Neural crest cell (in vitro differentiated cells): ENCODE measurements around the gene KDM2A. TPM values are rescaled to one million over a fixed set of nuclear protein-coding genes. Genes with fewer than 3 reads are reported as not detected.

Experiments used
- DNase-seq: peaks from one replicate; pipeline ENCODE4 v3.0.0; 2021; ENCODE audit warnings: low read depth, mixed read lengths, low spot score
- H3K27ac Mint-ChIP-seq: one replicate; pipeline ENCODE4 v1.8.0; 2021; ENCODE audit warnings: mild to moderate bottlenecking, mixed read lengths; ENCODE audit not compliant: unreplicated experiment
- H3K27me3 Mint-ChIP-seq: 2 replicates; pipeline ENCODE4 v1.8.0; 2021; ENCODE audit warnings: low read depth, mild to moderate bottlenecking, mixed read lengths
- H3K36me3 Mint-ChIP-seq: 2 replicates; pipeline ENCODE4 v1.8.0; 2021; ENCODE audit warnings: low read depth, mild to moderate bottlenecking, mixed read lengths
- H3K4me1 Mint-ChIP-seq: 2 replicates; pipeline ENCODE4 v1.8.0; 2021; ENCODE audit warnings: mixed read lengths
- H3K4me3 Mint-ChIP-seq: one replicate; pipeline ENCODE4 v1.8.0; 2021; ENCODE audit warnings: mild to moderate bottlenecking, mixed read lengths
- H3K9me3 Mint-ChIP-seq: 2 replicates; pipeline ENCODE4 v1.8.0; 2021; ENCODE audit warnings: mixed read lengths
- total RNA-seq: library from RNA; stranded (reverse); gene quantifications from 2 replicates; pipeline ENCODE4 v1.2.1, GENCODE V29; 2021
- TF ChIP-seq, protein P1 (sequence below): fragments of 200-600 bp; sonication (generic); conservative IDR thresholded peaks from 2 replicates; pipeline ENCODE4 v1.5.0; 2021; ENCODE audit warnings: antibody characterized with exemption, mild to moderate bottlenecking

Gene KDM2A
- total RNA-seq, 1 donor from 2014 or later, result 67.4 TPM

- Mint-ChIP-seq H3K36me3 (no peaks in the 10 kb centered on the region), H3K27ac (no peak overlapping the region), H3K4me1 (peaks cover 39% of the 10 kb centered on the region), H3K4me3 (no peak overlapping the region), H3K9me3 (no peaks in the 10 kb centered on the region), H3K27me3 (no peaks in the 10 kb centered on the region)
- DNase-seq, result no peak
- TF ChIP-seq, protein P1, sequence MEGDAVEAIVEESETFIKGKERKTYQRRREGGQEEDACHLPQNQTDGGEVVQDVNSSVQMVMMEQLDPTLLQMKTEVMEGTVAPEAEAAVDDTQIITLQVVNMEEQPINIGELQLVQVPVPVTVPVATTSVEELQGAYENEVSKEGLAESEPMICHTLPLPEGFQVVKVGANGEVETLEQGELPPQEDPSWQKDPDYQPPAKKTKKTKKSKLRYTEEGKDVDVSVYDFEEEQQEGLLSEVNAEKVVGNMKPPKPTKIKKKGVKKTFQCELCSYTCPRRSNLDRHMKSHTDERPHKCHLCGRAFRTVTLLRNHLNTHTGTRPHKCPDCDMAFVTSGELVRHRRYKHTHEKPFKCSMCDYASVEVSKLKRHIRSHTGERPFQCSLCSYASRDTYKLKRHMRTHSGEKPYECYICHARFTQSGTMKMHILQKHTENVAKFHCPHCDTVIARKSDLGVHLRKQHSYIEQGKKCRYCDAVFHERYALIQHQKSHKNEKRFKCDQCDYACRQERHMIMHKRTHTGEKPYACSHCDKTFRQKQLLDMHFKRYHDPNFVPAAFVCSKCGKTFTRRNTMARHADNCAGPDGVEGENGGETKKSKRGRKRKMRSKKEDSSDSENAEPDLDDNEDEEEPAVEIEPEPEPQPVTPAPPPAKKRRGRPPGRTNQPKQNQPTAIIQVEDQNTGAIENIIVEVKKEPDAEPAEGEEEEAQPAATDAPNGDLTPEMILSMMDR, result no peak
Observed at GRCh38 chr11:67272327-67273259, 153.5 kb downstream of the KDM2A start.

DNA sequence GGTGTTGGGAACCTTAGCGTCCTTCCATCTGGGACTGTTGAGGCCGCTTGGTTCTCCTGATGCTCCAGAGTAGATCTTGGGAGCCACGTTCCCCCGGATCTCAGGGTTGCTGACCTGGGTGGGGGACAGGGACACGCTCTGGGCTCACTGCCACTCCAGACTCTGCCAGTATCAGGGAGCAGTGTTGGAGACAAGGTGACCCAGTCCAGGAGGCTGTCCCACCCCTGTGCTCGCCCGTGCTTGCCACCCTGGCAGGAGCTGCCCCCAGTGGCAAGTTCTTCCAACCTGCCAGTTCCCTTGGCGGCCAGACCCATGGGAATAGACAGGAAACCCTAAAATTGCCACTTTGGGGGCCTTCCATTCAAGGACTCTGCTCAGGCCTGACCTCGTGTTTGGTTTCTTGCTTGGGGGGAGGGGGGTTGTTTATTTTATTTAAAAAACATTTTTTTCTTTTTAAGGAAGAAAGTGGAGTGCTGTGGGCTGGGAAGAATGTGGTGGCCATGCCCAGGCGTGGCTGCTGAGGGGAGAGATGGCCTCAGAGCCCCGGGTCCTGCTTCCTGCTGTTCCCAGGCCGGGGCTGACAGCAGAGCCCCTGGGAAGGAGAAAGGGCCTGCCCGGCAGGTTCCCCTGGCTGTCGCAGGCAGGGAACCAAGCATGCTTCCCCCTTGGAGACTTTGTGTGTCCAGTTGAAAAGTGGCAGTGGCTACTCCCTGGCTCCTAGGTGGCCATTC lies 154.4 kb downstream of the KDM2A start:
- no peaks in the 10 kb centered on the region for H3K36me3 Mint-ChIP-seq
- H3K4me3 Mint-ChIP-seq, result no peak overlapping the region
- DNase-seq, result no peak
- peaks cover 36% of the 10 kb centered on the region for H3K4me1 Mint-ChIP-seq
- H3K9me3 Mint-ChIP-seq, result no peaks in the 10 kb centered on the region
- H3K27ac Mint-ChIP-seq, result no peak overlapping the region
- TF ChIP-seq, protein P1, result no peak
- H3K27me3 Mint-ChIP-seq, result no peaks in the 10 kb centered on the region

DNA sequence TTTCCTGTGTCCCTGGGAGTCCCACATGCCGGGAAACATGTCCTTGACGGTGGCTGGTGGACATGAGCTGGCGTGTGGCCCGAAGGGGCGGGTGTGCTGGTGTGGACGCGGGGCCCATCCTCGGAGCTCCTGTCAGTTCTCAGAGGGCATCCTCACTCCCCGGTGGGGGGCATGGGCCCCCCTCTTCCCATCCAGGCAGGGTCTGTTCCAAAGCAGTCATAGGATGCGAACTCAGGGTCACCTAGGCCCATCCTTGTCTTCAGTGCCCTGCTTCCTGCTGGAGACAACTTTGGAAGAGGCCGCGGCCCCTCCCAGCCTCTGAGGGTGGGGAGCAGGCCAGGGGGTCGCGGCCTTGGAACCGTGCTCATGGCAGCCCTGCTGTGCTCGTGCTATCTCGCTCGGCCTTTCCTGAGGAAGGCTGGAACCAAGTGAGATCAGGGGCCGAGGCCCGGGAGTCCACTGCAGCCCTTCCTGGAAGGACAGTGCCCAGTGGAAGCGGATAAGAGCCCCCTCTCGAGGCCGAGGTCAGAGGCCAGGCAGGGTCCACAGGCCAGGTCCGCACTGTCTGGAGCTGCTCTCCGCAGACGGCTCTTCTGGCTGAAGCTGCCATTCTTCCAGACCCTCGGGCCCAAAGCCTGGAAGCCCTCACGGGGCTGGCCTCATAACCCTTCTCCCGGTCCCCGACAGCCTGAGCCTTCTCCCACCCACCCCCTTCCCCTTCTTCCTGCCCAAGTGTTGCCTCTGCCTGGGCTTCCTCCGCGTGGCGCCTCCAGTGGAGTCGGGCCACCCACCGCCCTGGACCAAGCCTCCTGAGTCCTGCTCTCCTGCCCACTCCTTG lies 155.9 kb downstream of the KDM2A start:
- Mint-ChIP-seq H3K4me3 (no peak overlapping the region), H3K4me1 (peaks cover 29% of the 10 kb centered on the region), H3K27me3 (no peaks in the 10 kb centered on the region), H3K9me3 (no peaks in the 10 kb centered on the region), H3K36me3 (no peaks in the 10 kb centered on the region), H3K27ac (peak overlapping the region; percentile 57)
- DNase-seq, result no peak
- TF ChIP-seq, protein P1, result no peak

DNA sequence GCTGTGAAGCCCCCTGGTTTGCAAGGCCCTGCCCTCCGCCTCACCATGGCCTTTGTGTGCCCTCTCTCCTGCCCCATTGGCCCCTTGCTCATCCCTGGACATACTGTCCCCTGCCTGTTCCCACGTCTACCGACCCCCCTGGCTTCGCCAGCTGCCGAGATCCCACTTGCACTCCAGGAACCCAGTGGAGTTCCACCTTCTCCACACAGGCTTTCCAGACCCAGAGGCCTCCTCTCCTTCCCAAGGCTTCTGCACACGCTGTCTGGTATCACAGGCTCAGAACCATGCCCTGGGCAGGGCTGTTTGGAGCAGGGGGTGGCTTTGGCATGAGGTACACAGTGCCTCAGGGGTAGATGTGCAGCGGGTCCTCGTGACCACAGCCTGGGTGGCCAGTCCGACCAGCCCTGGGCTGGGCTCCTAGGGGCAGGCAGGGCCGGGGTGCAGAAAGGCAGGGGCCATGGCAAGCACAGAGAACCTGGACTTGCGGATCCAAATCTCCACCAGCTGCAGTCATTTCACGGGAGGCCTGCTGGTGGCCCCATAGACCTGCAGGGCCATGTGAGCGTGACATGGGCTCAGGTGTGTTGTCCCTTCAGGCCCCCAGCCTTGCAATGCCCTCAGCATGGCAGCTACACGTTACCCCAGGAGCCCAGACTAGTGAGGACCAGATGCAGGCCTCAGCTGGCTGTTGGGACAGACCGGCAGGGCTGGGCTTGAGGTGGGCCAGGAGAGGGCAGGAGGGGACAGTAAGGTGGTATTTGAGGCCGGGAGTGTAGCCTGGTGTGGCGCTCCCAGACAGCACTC lies 156.7 kb downstream of the KDM2A start:
- no peaks in the 10 kb centered on the region for H3K27me3 Mint-ChIP-seq
- peaks cover 21% of the 10 kb centered on the region for H3K4me1 Mint-ChIP-seq
- H3K9me3 Mint-ChIP-seq, result no peaks in the 10 kb centered on the region
- H3K36me3 Mint-ChIP-seq, result no peaks in the 10 kb centered on the region
- DNase-seq, result no peak
- H3K4me3 Mint-ChIP-seq, result no peak overlapping the region
- TF ChIP-seq, protein P1, result no peak
- peak overlapping the region; percentile 12 for H3K27ac Mint-ChIP-seq
